Type B pancreatic cell (in vitro differentiated cells): Measurements from ENCODE around the gene SPRR1A. TPM values are rescaled to one million over a fixed set of nuclear protein-coding genes. Genes with fewer than 3 reads are reported as not detected.

Experiments
- DNase-seq: peaks from one replicate; pipeline ENCODE4 v3.0.0; 2021; ENCODE audit warnings: mixed read lengths; ENCODE audit not compliant: unreplicated experiment; ENCODE audit errors: extremely low spot score
- H3K27ac Mint-ChIP-seq: 2 replicates; pipeline ENCODE4 v1.8.0; 2021; ENCODE audit warnings: mild to moderate bottlenecking, mixed read lengths
- H3K27me3 Mint-ChIP-seq: 2 replicates; pipeline ENCODE4 v1.8.0; 2021; ENCODE audit warnings: mixed read lengths
- H3K36me3 Mint-ChIP-seq: 2 replicates; pipeline ENCODE4 v1.8.0; 2021; ENCODE audit warnings: mixed read lengths
- H3K4me1 Mint-ChIP-seq: one replicate; pipeline ENCODE4 v1.8.0; 2021; ENCODE audit warnings: mixed read lengths; ENCODE audit not compliant: unreplicated experiment
- H3K4me3 Mint-ChIP-seq: 2 replicates; pipeline ENCODE4 v1.8.0; 2021; ENCODE audit warnings: mild to moderate bottlenecking, mixed read lengths
- H3K9me3 Mint-ChIP-seq: 2 replicates; pipeline ENCODE4 v1.8.0; 2021; ENCODE audit warnings: mixed read lengths
- CTCF ChIP-seq: fragments of 200-600 bp; sonication (generic); conservative IDR thresholded peaks from 2 replicates; pipeline ENCODE4 v1.5.0; 2021; ENCODE audit warnings: antibody characterized with exemption, mild to moderate bottlenecking
- total RNA-seq: library from RNA; stranded (reverse); gene quantifications from 2 replicates; pipeline ENCODE4 v1.2.1, GENCODE V29; 2021; ENCODE audit warnings: low replicate concordance

SPRR1A gene
- total RNA-seq, 1 donor from 2014 or later: 22.2 TPM

GRCh38 chr1:152964536-152964935 lies 19.3 kb upstream of the SPRR1A start:
- DNase-seq: peak; percentile 1
- no peaks in the 10 kb centered on the region for H3K4me1 Mint-ChIP-seq
- no peak overlapping the region for H3K4me3 Mint-ChIP-seq
- H3K27me3 Mint-ChIP-seq: no peaks in the 10 kb centered on the region
- H3K36me3 Mint-ChIP-seq: no peaks in the 10 kb centered on the region
- no peak for TF ChIP-seq CTCF
- peaks cover 9% of the 10 kb centered on the region for H3K9me3 Mint-ChIP-seq
- no peak overlapping the region for H3K27ac Mint-ChIP-seq

GRCh38 chr1:152965853-152966252 lies 18.0 kb upstream of the SPRR1A start:
- peaks cover 9% of the 10 kb centered on the region for H3K9me3 Mint-ChIP-seq
- TF ChIP-seq CTCF: no peak
- no peak overlapping the region for H3K27ac Mint-ChIP-seq
- H3K4me1 Mint-ChIP-seq: no peaks in the 10 kb centered on the region
- H3K36me3 Mint-ChIP-seq: no peaks in the 10 kb centered on the region
- no peak overlapping the region for H3K4me3 Mint-ChIP-seq
- DNase-seq: peak; percentile 25
- H3K27me3 Mint-ChIP-seq: no peaks in the 10 kb centered on the region

GRCh38 chr1:152967201-152967600 lies 16.7 kb upstream of the SPRR1A start:
- no peak overlapping the region for H3K4me3 Mint-ChIP-seq
- H3K27ac Mint-ChIP-seq: peak overlapping the region; percentile 3
- no peaks in the 10 kb centered on the region for H3K27me3 Mint-ChIP-seq
- DNase-seq: peak; percentile 34
- H3K9me3 Mint-ChIP-seq: peaks cover 4% of the 10 kb centered on the region
- no peak for TF ChIP-seq CTCF
- H3K4me1 Mint-ChIP-seq: no peaks in the 10 kb centered on the region
- H3K36me3 Mint-ChIP-seq: no peaks in the 10 kb centered on the region

- no peaks in the 10 kb centered on the region for H3K27me3 Mint-ChIP-seq
- H3K4me3 Mint-ChIP-seq: no peak overlapping the region
- peak overlapping the region; percentile 88 for H3K27ac Mint-ChIP-seq
- peaks cover 4% of the 10 kb centered on the region for H3K9me3 Mint-ChIP-seq
- DNase-seq: peak; percentile 2
- no peak for TF ChIP-seq CTCF
- no peaks in the 10 kb centered on the region for H3K36me3 Mint-ChIP-seq
- H3K4me1 Mint-ChIP-seq: no peaks in the 10 kb centered on the region
These were observed 15.6 kb upstream of the SPRR1A start for GRCh38 chr1:152968248-152968647.

GRCh38 chr1:152969036-152969435 lies 14.8 kb upstream of the SPRR1A start:
- H3K9me3 Mint-ChIP-seq: no peaks in the 10 kb centered on the region
- H3K27ac Mint-ChIP-seq: peak overlapping the region; percentile 88
- no peaks in the 10 kb centered on the region for H3K27me3 Mint-ChIP-seq
- TF ChIP-seq CTCF: no peak
- no peaks in the 10 kb centered on the region for H3K36me3 Mint-ChIP-seq
- H3K4me3 Mint-ChIP-seq: peak overlapping the region; percentile 33
- peak; percentile 59 for DNase-seq
- H3K4me1 Mint-ChIP-seq: no peaks in the 10 kb centered on the region

GRCh38 chr1:152970495-152970894 lies 13.4 kb upstream of the SPRR1A start, which contains the start of gene SPRR4:
Gene SPRR4, plus strand, starts transcription at chr1:152970648. Its CDS starts 1,243 bp downstream, at chr1:152971891.
- Mint-ChIP-seq H3K27me3 (no peaks in the 10 kb centered on the region), H3K36me3 (no peaks in the 10 kb centered on the region), H3K4me3 (no peak within 1 kb of the TSS), H3K9me3 (no peaks in the 10 kb centered on the region), H3K4me1 (no peaks in the 10 kb centered on the region), H3K27ac (no peak within 1 kb of the TSS)
- TF ChIP-seq CTCF: no peak
- DNase-seq: peak; percentile 36
